Endothelial cell of umbilical vein (primary cell): ENCODE data around the gene SNX30. TPM values are rescaled to one million over a fixed set of nuclear protein-coding genes. Genes with fewer than 3 reads are reported as not detected.

Experiments used
- BruUV-seq: library from RNA; stranded (reverse); fragments of 400-500 nt; replicated peaks from 2 replicates; lab custom pipeline; 2021; lab: Mats Ljungman, UMichigan
- CTCF ChIA-PET: fragments of 300-600, 350-600 bp; sonication (Branson Sonifier 250); formaldehyde crosslinking; loops from one replicate; lab custom pipeline; 2021; ENCODE audit warnings: antibody characterized with exemption, inconsistent platforms; lab: Charles Lee
- POLR2A ChIA-PET: fragments of 300-600, 350-600 bp; sonication (Branson Sonifier 250); formaldehyde crosslinking; loops from one replicate; lab custom pipeline; 2021; ENCODE audit warnings: antibody characterized with exemption, inconsistent platforms; lab: Charles Lee
- DNase-seq: peaks from one replicate; pipeline ENCODE4 v3.0.0-alpha.2; 2011; ENCODE audit warnings: low read depth, low spot score
- FAIRE-seq: peaks from 2 replicates; lab custom pipeline; 2011; peaks lifted over from hg19 to GRCh38; lab: Jason Lieb, UNC
- H2AFZ ChIP-seq: 2 replicates; pipeline ENCODE4 v1.6.0; 2012; ENCODE audit warnings: low read depth, low read length, control low read depth, inconsistent platforms
- H3K27ac ChIP-seq: 2 replicates; pipeline ENCODE4 v1.5.1; 2011; ENCODE audit warnings: low read depth, mild to moderate bottlenecking, control low read depth, low read length, moderate library complexity; ENCODE audit not compliant: insufficient read depth
- H3K27me3 ChIP-seq, 2 experiments: 2 replicates each; pipeline versions ENCODE4 v1.6.0 to v1.6.1; 2011; ENCODE audit warnings: low read length in 2 of 2, mixed read lengths in 1 of 2; ENCODE audit not compliant: control insufficient read depth in 2 of 2, insufficient read depth in 2 of 2
- H3K36me3 ChIP-seq, 2 experiments: 2 replicates in 1 of 2; 3 replicates in 1 of 2; pipeline ENCODE4 v1.5.1; 2011; ENCODE audit warnings: low read length in 2 of 2, mild to moderate bottlenecking in 1 of 2, moderate library complexity in 1 of 2; ENCODE audit not compliant: control insufficient read depth in 2 of 2, insufficient read depth in 2 of 2; ENCODE audit errors: extremely low read depth in 1 of 2
- H3K4me1 ChIP-seq: 3 replicates; pipeline ENCODE4 v1.5.1; 2011; ENCODE audit warnings: mild to moderate bottlenecking, low read length; ENCODE audit not compliant: control insufficient read depth, insufficient read depth; ENCODE audit errors: extremely low read depth
- H3K4me2 ChIP-seq: 2 replicates; pipeline ENCODE4 v1.6.1; 2011; ENCODE audit warnings: low read length, control low read depth, mixed read lengths; ENCODE audit not compliant: insufficient read depth
- H3K4me3 ChIP-seq, 3 experiments: fragments of 200-600 bp in 1 of 3; sonication (generic), shearing (Covaris generic) in 1 of 3; replicated peaks in 1 of 3; 2 replicates each; pipeline ENCODE4 v1.5.1; 2011 to 2016; ENCODE audit warnings: control low read depth in 3 of 3, low read length in 3 of 3, mild to moderate bottlenecking in 2 of 3, inconsistent platforms in 1 of 3, low read depth in 1 of 3, moderate library complexity in 1 of 3; ENCODE audit not compliant: insufficient read depth in 1 of 3
- H3K79me2 ChIP-seq: 2 replicates; pipeline ENCODE4 v1.6.0; 2012; ENCODE audit warnings: low read length, inconsistent platforms; ENCODE audit not compliant: control insufficient read depth, insufficient read depth
- H3K9ac ChIP-seq: replicated peaks from 2 replicates; pipeline ENCODE3; 2011; ENCODE audit warnings: low read length, control low read depth; ENCODE audit not compliant: insufficient read depth; ENCODE audit errors: extremely low read depth
- H3K9me1 ChIP-seq: replicated peaks from 3 replicates; pipeline ENCODE4 v1.6.0; 2011; ENCODE audit warnings: mild to moderate bottlenecking, low read length; ENCODE audit not compliant: control insufficient read depth, insufficient read depth; ENCODE audit errors: extremely low read depth
- H3K9me3 ChIP-seq: replicated peaks from 2 replicates; pipeline ENCODE4 v1.5.1; 2012; ENCODE audit warnings: low read length, inconsistent platforms; ENCODE audit not compliant: control insufficient read depth, insufficient read depth
- H4K20me1 ChIP-seq: replicated peaks from 2 replicates; pipeline ENCODE3; 2011; ENCODE audit warnings: mild to moderate bottlenecking, low read length; ENCODE audit not compliant: control insufficient read depth, insufficient read depth; ENCODE audit errors: extremely low read depth
- CTCF ChIP-seq, 2 donors: IDR thresholded peaks; 1 replicate in 1 of 2; 2 replicates in 1 of 2; pipeline ENCODE4 v1.5.1; 2011; ENCODE audit warnings: low read length in 2 of 2, mild to moderate bottlenecking in 2 of 2, moderate library complexity in 2 of 2, control low read depth in 1 of 2, inconsistent platforms in 1 of 2, low read depth in 1 of 2; ENCODE audit not compliant: insufficient read depth in 1 of 2; ENCODE audit errors: extremely low read depth in 1 of 2
- EZH2 ChIP-seq: IDR thresholded peaks from 2 replicates; pipeline ENCODE4 v1.6.1; 2012; ENCODE audit warnings: borderline replicate concordance, low read depth, mild to moderate bottlenecking, moderate library complexity, low read length, inconsistent platforms; ENCODE audit not compliant: severe bottlenecking
- FOS ChIP-seq: IDR thresholded peaks from 2 replicates; pipeline ENCODE4 v1.6.1; 2011; ENCODE audit warnings: mild to moderate bottlenecking, low read length, moderate library complexity, borderline replicate concordance; ENCODE audit not compliant: insufficient read depth
- GATA2 ChIP-seq: IDR thresholded peaks from 2 replicates; pipeline ENCODE4 v1.7.0; 2011; ENCODE audit warnings: low read depth, mild to moderate bottlenecking, moderate library complexity, mixed read lengths, low read length; ENCODE audit not compliant: insufficient read length, insufficient read depth
- JUN ChIP-seq: IDR thresholded peaks from 2 replicates; pipeline ENCODE4 v1.6.1; 2011; ENCODE audit warnings: borderline replicate concordance, low read depth; ENCODE audit not compliant: insufficient read length, insufficient read depth
- MAX ChIP-seq: IDR thresholded peaks from 2 replicates; pipeline ENCODE4 v1.6.1; 2011; ENCODE audit not compliant: insufficient read depth, insufficient read length
- MYC ChIP-seq: IDR thresholded peaks from one replicate; pipeline ENCODE4 v1.6.1; 2011; ENCODE audit warnings: mild to moderate bottlenecking, low read depth, low read length
- POLR2A ChIP-seq: IDR thresholded peaks from 2 replicates; pipeline ENCODE4 v1.6.1; 2012; ENCODE audit warnings: low read depth, mild to moderate bottlenecking, control low read depth, low read length
- POLR2AphosphoS5 ChIP-seq: IDR thresholded peaks from 2 replicates; pipeline ENCODE4 v1.6.1; 2012; ENCODE audit warnings: low read depth, mild to moderate bottlenecking, control low read depth, low read length, moderate library complexity; ENCODE audit not compliant: insufficient read depth
- dilution Hi-C: fragments of 300-500 bp; cut with MboI; formaldehyde crosslinking; loops from one replicate; pipeline ENCODE4 v1.15.0; 2019; ENCODE audit warnings: low sequenced_read_pairs; ENCODE audit not compliant: extremely low pct_ligation_motif_present
- intact Hi-C: fragments of 100-400 bp; cut with micrococcal nuclease; formaldehyde crosslinking; loops from one replicate; pipeline ENCODE4 v1.10.0; 2022
- polyA plus RNA-seq, 4 experiments: library from polyadenylated mRNA; depleted of rRNA in 3 of 4; stranded (reverse) in 3 of 4; unstranded in 1 of 4; fragments of >200 nt; gene quantifications; 2 replicates each; pipeline versions ENCODE4 v1.2.1 to v1.2.3, GENCODE V29; 2011 to 2012; ENCODE audit warnings: missing spikeins in 1 of 4
- total RNA-seq: library from RNA; stranded (reverse); gene quantifications from 2 replicates; pipeline ENCODE4 v1.2.3, GENCODE V29; 2021

The SNX30 gene
- total and polyA plus RNA-seq, 2 donors (not counting 3 experiments of a cell fraction or from before 2014, with no cell fraction given) = 2.8 to 6.3 TPM

DNA sequence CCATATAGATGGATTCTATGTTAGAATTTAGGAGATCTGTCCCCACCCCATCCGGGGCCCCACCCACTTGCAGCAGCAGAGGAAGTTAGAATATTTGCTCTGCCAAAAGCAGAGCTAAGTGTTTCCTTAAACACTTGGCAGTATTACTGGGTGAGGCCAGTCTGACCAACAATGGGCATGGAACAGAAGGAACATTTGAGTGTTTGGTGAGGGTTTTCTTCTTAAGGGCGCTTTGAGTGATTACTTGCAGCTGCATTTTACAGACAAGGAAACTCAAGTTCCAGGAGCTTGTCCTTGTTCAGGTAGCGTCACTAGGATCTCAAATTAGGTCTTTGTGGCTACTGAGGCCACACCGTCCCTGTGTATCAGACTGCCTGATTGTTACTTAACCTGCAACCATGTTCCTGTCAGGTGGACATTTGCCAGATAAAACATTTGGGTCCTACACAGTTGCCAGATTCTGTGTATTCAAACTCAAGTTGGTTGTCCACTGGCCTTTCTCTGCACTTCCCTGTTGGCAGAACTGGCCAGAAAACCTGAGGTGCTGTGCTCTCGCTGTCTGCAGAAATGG lies 80.8 kb downstream of the SNX30 start:
- no peak overlapping the region for H3K4me3 ChIP-seq
- no peaks in the 10 kb centered on the region for H3K9me1 ChIP-seq
- no peak for TF ChIP-seq FOS
- no peak for TF ChIP-seq MAX
- TF ChIP-seq JUN = no peak
- no peak for TF ChIP-seq EZH2
- no peak for TF ChIP-seq POLR2A
- TF ChIP-seq CTCF (IDR thresholded peaks at IDR 0.05; ENCODE audit: extremely low read depth in 1 of 2, insufficient read depth in 1 of 2, low read depth in 1 of 2, low read length in 2 of 2) = no peak
- TF ChIP-seq POLR2AphosphoS5 = no peak
- no peak for TF ChIP-seq MYC
- no peak for TF ChIP-seq GATA2
- H3K27me3 ChIP-seq = no peaks in the 10 kb centered on the region
- H2AFZ ChIP-seq = no peak overlapping the region
- H3K4me2 ChIP-seq = no peak overlapping the region
- POLR2A ChIA-PET = no interaction called here
- DNase-seq = peak; percentile 52
- intact Hi-C loops = no loop called here
- FAIRE-seq = no peak
- BruUV-seq = no TSS peak
- H3K9ac ChIP-seq = no peak overlapping the region
- no peaks in the 10 kb centered on the region for H3K36me3 ChIP-seq
- H3K27ac ChIP-seq = no peak overlapping the region
- H3K79me2 ChIP-seq = no peaks in the 10 kb centered on the region
- CTCF ChIA-PET = interaction anchor here (1.0 to 1.4 kb wide), 4 partner anchors 12 to 72 kb away, joined by 3 to 7 read pairs (median 4); no protein-coding TSS in a partner anchor
- H4K20me1 ChIP-seq = no peaks in the 10 kb centered on the region
- H3K4me1 ChIP-seq = no peaks in the 10 kb centered on the region
- dilution Hi-C loops = no loop called here
- H3K9me3 ChIP-seq = no peaks in the 10 kb centered on the region
